Upper lobe of left lung (tissue), 4 donors: Measurements from ENCODE around the gene SLC27A4.

ENCODE experiments used
- EP300 ChIP-seq, 4 donors: sonication (generic); formaldehyde crosslinking; IDR thresholded peaks; one replicate each; pipeline ENCODE4 v1.5.1; 2017; ENCODE audit warnings: antibody characterized with exemption in 4 of 4, control low read depth in 2 of 4
- POLR2AphosphoS5 ChIP-seq, 2 donors: sonication (generic); formaldehyde crosslinking; IDR thresholded peaks; one replicate each; pipeline ENCODE4 v1.5.1; 2017; ENCODE audit warnings: antibody characterized with exemption in 2 of 2
- TF ChIP-seq, protein P1 (sequence below), 6 experiments: fragments of 450-650 bp in 4 of 6; fragments of 200-600 bp in 2 of 6; sonication (generic) in 2 of 6; IDR thresholded peaks; one replicate each; pipeline ENCODE4 v1.5.1; 2016 to 2019; ENCODE audit warnings: antibody characterized with exemption in 6 of 6

DNA sequence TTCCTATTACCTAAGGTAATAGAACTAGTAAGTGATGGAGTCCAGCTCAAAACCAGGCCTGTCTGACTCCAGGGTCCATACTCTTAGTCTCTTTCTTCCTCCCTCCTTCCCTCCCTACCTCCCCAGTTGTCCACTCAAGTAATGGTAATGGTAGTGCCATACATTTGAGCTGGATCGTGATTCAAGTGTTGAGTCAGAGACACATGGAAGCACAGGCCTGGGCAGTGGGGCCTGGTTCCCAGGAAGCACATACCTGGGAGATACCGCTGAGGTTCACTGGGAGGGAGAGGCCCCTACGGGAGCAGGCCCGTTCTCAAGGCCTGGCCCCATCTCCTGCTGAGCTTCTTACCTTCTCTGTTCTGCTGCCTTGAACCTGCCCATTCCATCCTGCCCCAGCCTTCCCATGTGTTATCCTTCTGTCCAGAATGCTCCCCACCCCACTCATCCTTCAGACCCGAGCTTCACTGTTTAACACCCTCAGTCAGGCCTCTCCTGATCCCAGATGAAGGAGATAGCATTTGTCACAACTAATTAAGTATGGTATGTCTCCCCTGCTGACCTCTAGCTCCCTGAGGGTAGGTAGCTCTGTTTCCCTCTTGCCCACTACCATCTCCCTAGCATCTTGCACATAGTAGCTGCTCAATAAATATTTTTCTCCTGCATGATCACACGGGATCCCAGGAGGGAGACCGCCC lies 44.6 kb downstream of the SLC27A4 start:
- no peak for TF ChIP-seq EP300 (IDR thresholded peaks at IDR 0.05)
- no peak for TF ChIP-seq POLR2AphosphoS5 (IDR thresholded peaks at IDR 0.05)
- TF ChIP-seq, protein P1, sequence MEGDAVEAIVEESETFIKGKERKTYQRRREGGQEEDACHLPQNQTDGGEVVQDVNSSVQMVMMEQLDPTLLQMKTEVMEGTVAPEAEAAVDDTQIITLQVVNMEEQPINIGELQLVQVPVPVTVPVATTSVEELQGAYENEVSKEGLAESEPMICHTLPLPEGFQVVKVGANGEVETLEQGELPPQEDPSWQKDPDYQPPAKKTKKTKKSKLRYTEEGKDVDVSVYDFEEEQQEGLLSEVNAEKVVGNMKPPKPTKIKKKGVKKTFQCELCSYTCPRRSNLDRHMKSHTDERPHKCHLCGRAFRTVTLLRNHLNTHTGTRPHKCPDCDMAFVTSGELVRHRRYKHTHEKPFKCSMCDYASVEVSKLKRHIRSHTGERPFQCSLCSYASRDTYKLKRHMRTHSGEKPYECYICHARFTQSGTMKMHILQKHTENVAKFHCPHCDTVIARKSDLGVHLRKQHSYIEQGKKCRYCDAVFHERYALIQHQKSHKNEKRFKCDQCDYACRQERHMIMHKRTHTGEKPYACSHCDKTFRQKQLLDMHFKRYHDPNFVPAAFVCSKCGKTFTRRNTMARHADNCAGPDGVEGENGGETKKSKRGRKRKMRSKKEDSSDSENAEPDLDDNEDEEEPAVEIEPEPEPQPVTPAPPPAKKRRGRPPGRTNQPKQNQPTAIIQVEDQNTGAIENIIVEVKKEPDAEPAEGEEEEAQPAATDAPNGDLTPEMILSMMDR (IDR thresholded peaks at IDR 0.05) = no peak
